Endothelial cell of umbilical vein (primary cell): ENCODE measurements around the gene SCN4A. TPM values are rescaled to one million over a fixed set of nuclear protein-coding genes. Genes with fewer than 3 reads are reported as not detected.

Experiments
- BruUV-seq: library from RNA; stranded (reverse); fragments of 400-500 nt; replicated peaks from 2 replicates; lab custom pipeline; 2021; lab: Mats Ljungman, UMichigan
- CTCF ChIA-PET: fragments of 300-600, 350-600 bp; sonication (Branson Sonifier 250); formaldehyde crosslinking; loops from one replicate; lab custom pipeline; 2021; ENCODE audit warnings: antibody characterized with exemption, inconsistent platforms; lab: Charles Lee
- POLR2A ChIA-PET: fragments of 300-600, 350-600 bp; sonication (Branson Sonifier 250); formaldehyde crosslinking; loops from one replicate; lab custom pipeline; 2021; ENCODE audit warnings: antibody characterized with exemption, inconsistent platforms; lab: Charles Lee
- DNase-seq: peaks from one replicate; pipeline ENCODE4 v3.0.0-alpha.2; 2011; ENCODE audit warnings: low read depth, low spot score
- FAIRE-seq: peaks from 2 replicates; lab custom pipeline; 2011; peaks lifted over from hg19 to GRCh38; lab: Jason Lieb, UNC
- H2AFZ ChIP-seq: 2 replicates; pipeline ENCODE4 v1.6.0; 2012; ENCODE audit warnings: low read depth, low read length, control low read depth, inconsistent platforms
- H3K27ac ChIP-seq: 2 replicates; pipeline ENCODE4 v1.5.1; 2011; ENCODE audit warnings: low read depth, mild to moderate bottlenecking, control low read depth, low read length, moderate library complexity; ENCODE audit not compliant: insufficient read depth
- H3K27me3 ChIP-seq, 2 experiments: 2 replicates each; pipeline versions ENCODE4 v1.6.0 to v1.6.1; 2011; ENCODE audit warnings: low read length in 2 of 2, mixed read lengths in 1 of 2; ENCODE audit not compliant: control insufficient read depth in 2 of 2, insufficient read depth in 2 of 2
- H3K36me3 ChIP-seq, 2 experiments: 2 replicates in 1 of 2; 3 replicates in 1 of 2; pipeline ENCODE4 v1.5.1; 2011; ENCODE audit warnings: low read length in 2 of 2, mild to moderate bottlenecking in 1 of 2, moderate library complexity in 1 of 2; ENCODE audit not compliant: control insufficient read depth in 2 of 2, insufficient read depth in 2 of 2; ENCODE audit errors: extremely low read depth in 1 of 2
- H3K4me1 ChIP-seq: 3 replicates; pipeline ENCODE4 v1.5.1; 2011; ENCODE audit warnings: mild to moderate bottlenecking, low read length; ENCODE audit not compliant: control insufficient read depth, insufficient read depth; ENCODE audit errors: extremely low read depth
- H3K4me2 ChIP-seq: 2 replicates; pipeline ENCODE4 v1.6.1; 2011; ENCODE audit warnings: low read length, control low read depth, mixed read lengths; ENCODE audit not compliant: insufficient read depth
- H3K4me3 ChIP-seq, 3 experiments: fragments of 200-600 bp in 1 of 3; sonication (generic), shearing (Covaris generic) in 1 of 3; replicated peaks in 1 of 3; 2 replicates each; pipeline ENCODE4 v1.5.1; 2011 to 2016; ENCODE audit warnings: control low read depth in 3 of 3, low read length in 3 of 3, mild to moderate bottlenecking in 2 of 3, inconsistent platforms in 1 of 3, low read depth in 1 of 3, moderate library complexity in 1 of 3; ENCODE audit not compliant: insufficient read depth in 1 of 3
- H3K79me2 ChIP-seq: 2 replicates; pipeline ENCODE4 v1.6.0; 2012; ENCODE audit warnings: low read length, inconsistent platforms; ENCODE audit not compliant: control insufficient read depth, insufficient read depth
- H3K9ac ChIP-seq: replicated peaks from 2 replicates; pipeline ENCODE3; 2011; ENCODE audit warnings: low read length, control low read depth; ENCODE audit not compliant: insufficient read depth; ENCODE audit errors: extremely low read depth
- H3K9me1 ChIP-seq: replicated peaks from 3 replicates; pipeline ENCODE4 v1.6.0; 2011; ENCODE audit warnings: mild to moderate bottlenecking, low read length; ENCODE audit not compliant: control insufficient read depth, insufficient read depth; ENCODE audit errors: extremely low read depth
- H3K9me3 ChIP-seq: replicated peaks from 2 replicates; pipeline ENCODE4 v1.5.1; 2012; ENCODE audit warnings: low read length, inconsistent platforms; ENCODE audit not compliant: control insufficient read depth, insufficient read depth
- H4K20me1 ChIP-seq: replicated peaks from 2 replicates; pipeline ENCODE3; 2011; ENCODE audit warnings: mild to moderate bottlenecking, low read length; ENCODE audit not compliant: control insufficient read depth, insufficient read depth; ENCODE audit errors: extremely low read depth
- EZH2 ChIP-seq: IDR thresholded peaks from 2 replicates; pipeline ENCODE4 v1.6.1; 2012; ENCODE audit warnings: borderline replicate concordance, low read depth, mild to moderate bottlenecking, moderate library complexity, low read length, inconsistent platforms; ENCODE audit not compliant: severe bottlenecking
- FOS ChIP-seq: IDR thresholded peaks from 2 replicates; pipeline ENCODE4 v1.6.1; 2011; ENCODE audit warnings: mild to moderate bottlenecking, low read length, moderate library complexity, borderline replicate concordance; ENCODE audit not compliant: insufficient read depth
- GATA2 ChIP-seq: IDR thresholded peaks from 2 replicates; pipeline ENCODE4 v1.7.0; 2011; ENCODE audit warnings: low read depth, mild to moderate bottlenecking, moderate library complexity, mixed read lengths, low read length; ENCODE audit not compliant: insufficient read length, insufficient read depth
- JUN ChIP-seq: IDR thresholded peaks from 2 replicates; pipeline ENCODE4 v1.6.1; 2011; ENCODE audit warnings: borderline replicate concordance, low read depth; ENCODE audit not compliant: insufficient read length, insufficient read depth
- MYC ChIP-seq: IDR thresholded peaks from one replicate; pipeline ENCODE4 v1.6.1; 2011; ENCODE audit warnings: mild to moderate bottlenecking, low read depth, low read length
- POLR2A ChIP-seq: IDR thresholded peaks from 2 replicates; pipeline ENCODE4 v1.6.1; 2012; ENCODE audit warnings: low read depth, mild to moderate bottlenecking, control low read depth, low read length
- POLR2AphosphoS5 ChIP-seq: IDR thresholded peaks from 2 replicates; pipeline ENCODE4 v1.6.1; 2012; ENCODE audit warnings: low read depth, mild to moderate bottlenecking, control low read depth, low read length, moderate library complexity; ENCODE audit not compliant: insufficient read depth
- dilution Hi-C: fragments of 300-500 bp; cut with MboI; formaldehyde crosslinking; loops from one replicate; pipeline ENCODE4 v1.15.0; 2019; ENCODE audit warnings: low sequenced_read_pairs; ENCODE audit not compliant: extremely low pct_ligation_motif_present
- intact Hi-C: fragments of 100-400 bp; cut with micrococcal nuclease; formaldehyde crosslinking; loops from one replicate; pipeline ENCODE4 v1.10.0; 2022
- polyA plus RNA-seq, 4 experiments: library from polyadenylated mRNA; depleted of rRNA in 3 of 4; stranded (reverse) in 3 of 4; unstranded in 1 of 4; fragments of >200 nt; gene quantifications; 2 replicates each; pipeline versions ENCODE4 v1.2.1 to v1.2.3, GENCODE V29; 2011 to 2012; ENCODE audit warnings: missing spikeins in 1 of 4
- total RNA-seq: library from RNA; stranded (reverse); gene quantifications from 2 replicates; pipeline ENCODE4 v1.2.3, GENCODE V29; 2021
- TF ChIP-seq, protein P1 (sequence below): IDR thresholded peaks from 2 replicates; pipeline ENCODE4 v1.6.1; 2011; ENCODE audit not compliant: insufficient read depth, insufficient read length
- TF ChIP-seq, protein P2 (sequence below), 2 donors: IDR thresholded peaks; 1 replicate in 1 of 2; 2 replicates in 1 of 2; pipeline ENCODE4 v1.5.1; 2011; ENCODE audit warnings: low read length in 2 of 2, mild to moderate bottlenecking in 2 of 2, moderate library complexity in 2 of 2, control low read depth in 1 of 2, inconsistent platforms in 1 of 2, low read depth in 1 of 2; ENCODE audit not compliant: insufficient read depth in 1 of 2; ENCODE audit errors: extremely low read depth in 1 of 2

The SCN4A gene
- total and polyA plus RNA-seq, 2 donors (not counting 3 experiments of a cell fraction or from before 2014, with no cell fraction given): 0.01 to 0.40 TPM

DNA sequence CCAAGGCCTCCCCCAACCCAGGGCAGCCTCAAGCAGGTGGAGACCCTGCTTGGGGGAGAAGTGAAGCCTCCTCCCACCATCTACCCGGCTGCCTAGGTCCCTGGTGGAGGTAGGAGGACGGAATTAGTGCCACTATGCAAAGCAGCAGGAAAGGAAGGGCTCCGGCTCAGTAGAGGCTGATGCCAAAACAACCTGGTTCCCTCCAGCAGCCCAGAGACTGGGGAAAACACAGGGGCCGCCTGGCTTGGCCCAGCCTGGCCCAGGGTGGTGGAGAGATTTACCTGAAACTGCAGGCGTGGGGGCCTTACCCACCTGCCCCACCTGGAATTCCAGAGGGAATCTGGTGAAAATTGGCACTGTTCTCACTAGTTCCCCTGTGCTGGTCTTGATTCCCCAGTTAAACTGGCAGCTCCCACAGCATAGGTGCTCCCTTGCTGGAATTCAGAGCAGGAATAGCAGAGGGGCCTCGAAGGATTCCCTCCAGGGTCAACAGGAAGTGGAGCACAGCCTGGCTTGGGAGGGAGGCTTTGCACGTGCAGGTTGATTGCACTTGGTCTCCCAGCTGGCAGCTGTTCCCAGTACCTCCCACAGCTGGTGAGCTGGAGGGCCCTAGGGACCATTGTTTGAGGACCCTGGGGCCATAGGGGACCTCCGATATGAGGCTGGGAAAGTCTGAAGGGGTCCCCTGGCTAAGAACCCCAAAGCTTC lies 45.1 kb downstream of the SCN4A start:
- FAIRE-seq (no peak), DNase-seq (no peak)
- Histone ChIP-seq H3K9me3 (no peaks in the 10 kb centered on the region), H2AFZ (no peak overlapping the region), H3K27ac (no peak overlapping the region), H3K9ac (no peak overlapping the region), H3K36me3 (no peaks in the 10 kb centered on the region), H3K79me2 (no peaks in the 10 kb centered on the region), H3K4me1 (peaks cover 4% of the 10 kb centered on the region), H3K4me2 (no peak overlapping the region), H3K4me3 (no peak overlapping the region), H4K20me1 (no peaks in the 10 kb centered on the region), H3K9me1 (no peaks in the 10 kb centered on the region), H3K27me3 (no peaks in the 10 kb centered on the region)
- CTCF ChIA-PET: interaction anchor here (0.6 to 3.5 kb wide), 7 partner anchors 8 to 206 kb away, joined by 4 to 26 read pairs (median 5); no protein-coding TSS in a partner anchor
- TF ChIP-seq, protein P1, sequence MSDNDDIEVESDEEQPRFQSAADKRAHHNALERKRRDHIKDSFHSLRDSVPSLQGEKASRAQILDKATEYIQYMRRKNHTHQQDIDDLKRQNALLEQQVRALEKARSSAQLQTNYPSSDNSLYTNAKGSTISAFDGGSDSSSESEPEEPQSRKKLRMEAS: no peak
- TF ChIP-seq MYC: no peak
- no peak for TF ChIP-seq POLR2A
- TF ChIP-seq POLR2AphosphoS5: no peak
- TF ChIP-seq, protein P2, sequence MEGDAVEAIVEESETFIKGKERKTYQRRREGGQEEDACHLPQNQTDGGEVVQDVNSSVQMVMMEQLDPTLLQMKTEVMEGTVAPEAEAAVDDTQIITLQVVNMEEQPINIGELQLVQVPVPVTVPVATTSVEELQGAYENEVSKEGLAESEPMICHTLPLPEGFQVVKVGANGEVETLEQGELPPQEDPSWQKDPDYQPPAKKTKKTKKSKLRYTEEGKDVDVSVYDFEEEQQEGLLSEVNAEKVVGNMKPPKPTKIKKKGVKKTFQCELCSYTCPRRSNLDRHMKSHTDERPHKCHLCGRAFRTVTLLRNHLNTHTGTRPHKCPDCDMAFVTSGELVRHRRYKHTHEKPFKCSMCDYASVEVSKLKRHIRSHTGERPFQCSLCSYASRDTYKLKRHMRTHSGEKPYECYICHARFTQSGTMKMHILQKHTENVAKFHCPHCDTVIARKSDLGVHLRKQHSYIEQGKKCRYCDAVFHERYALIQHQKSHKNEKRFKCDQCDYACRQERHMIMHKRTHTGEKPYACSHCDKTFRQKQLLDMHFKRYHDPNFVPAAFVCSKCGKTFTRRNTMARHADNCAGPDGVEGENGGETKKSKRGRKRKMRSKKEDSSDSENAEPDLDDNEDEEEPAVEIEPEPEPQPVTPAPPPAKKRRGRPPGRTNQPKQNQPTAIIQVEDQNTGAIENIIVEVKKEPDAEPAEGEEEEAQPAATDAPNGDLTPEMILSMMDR (IDR thresholded peaks at IDR 0.05; ENCODE audit: extremely low read depth in 1 of 2, insufficient read depth in 1 of 2, low read depth in 1 of 2, low read length in 2 of 2): no peak
- no peak for TF ChIP-seq GATA2
- TF ChIP-seq FOS: no peak
- no peak for TF ChIP-seq EZH2
- TF ChIP-seq JUN: no peak
- no TSS peak for BruUV-seq
- dilution Hi-C loops (no loop called here), intact Hi-C loops (no loop called here)
- POLR2A ChIA-PET: interaction anchor here (0.5 kb wide), 1 partner anchor 9 kb away, joined by 3 read pairs; no protein-coding TSS in a partner anchor
